Urinary bladder (tissue), 4 donors: ENCODE measurements around the gene NDRG3. TPM values are rescaled to one million over a fixed set of nuclear protein-coding genes. Genes with fewer than 3 reads are reported as not detected.

Experiments used
- DNase-seq: peaks from one replicate; pipeline ENCODE4 v3.0.0-alpha.2; 2015; ENCODE audit errors: extremely low spot score
- H3K27ac ChIP-seq: one replicate; pipeline ENCODE4 v1.5.1; 2013; ENCODE audit warnings: low read depth, mild to moderate bottlenecking, moderate library complexity
- H3K36me3 ChIP-seq: one replicate; pipeline ENCODE4 v1.6.1; 2013; ENCODE audit warnings: mild to moderate bottlenecking, moderate library complexity; ENCODE audit not compliant: insufficient read depth
- H3K4me1 ChIP-seq: one replicate; pipeline ENCODE4 v1.6.1; 2013; ENCODE audit warnings: mild to moderate bottlenecking, moderate library complexity; ENCODE audit not compliant: insufficient read depth
- H3K4me3 ChIP-seq: one replicate; pipeline ENCODE4 v1.5.1; 2013; ENCODE audit warnings: low read depth, low read length
- WGBS: extraction: QIAGEN DNeasy Blood & Tissue Kit; methylation state at CpG from one replicate; pipeline ENCODE4 v1.1.7; 2013; 5-methylcytosine and 5-hydroxymethylcytosine counted together
- polyA plus RNA-seq: library from polyadenylated mRNA; stranded (reverse); fragments of 200-250 nt; gene quantifications from one replicate; pipeline ENCODE4 v1.2.3, GENCODE V29; 2013
- total RNA-seq: library from RNA; depleted of rRNA; stranded (reverse); fragments of >200 nt; gene quantifications from one replicate; pipeline ENCODE4 v1.2.3, GENCODE V29; 2014
- donor health status: healthy with polysubstance abuse.
- donor health status: healthy.

Gene NDRG3
- total and polyA plus RNA-seq, 2 donors = 21.7 to 26.9 TPM

GRCh38 chr20:36670665-36671357, 75.1 kb downstream of the NDRG3 start:
- DNase-seq = no peak
- no peaks in the 10 kb centered on the region for H3K4me1 ChIP-seq
- no peaks in the 10 kb centered on the region for H3K36me3 ChIP-seq
- 96% methylated on average over 3 of the region's 3 CpGs for WGBS
- no peak overlapping the region for H3K27ac ChIP-seq
- H3K4me3 ChIP-seq = no peak overlapping the region

GRCh38 chr20:36666181-36666740, 79.6 kb downstream of the NDRG3 start:
- H3K4me3 ChIP-seq = no peak overlapping the region
- DNase-seq = no peak
- WGBS = 64% methylated on average over 4 of the region's 4 CpGs
- H3K27ac ChIP-seq = no peak overlapping the region
- H3K36me3 ChIP-seq = no peaks in the 10 kb centered on the region
- no peaks in the 10 kb centered on the region for H3K4me1 ChIP-seq

- DNase-seq = no peak
- Histone ChIP-seq H3K4me3 (no peak overlapping the region), H3K36me3 (no peaks in the 10 kb centered on the region), H3K4me1 (no peaks in the 10 kb centered on the region), H3K27ac (no peak overlapping the region)
- WGBS = 70% methylated on average over 2 of the region's 2 CpGs
Observed at GRCh38 chr20:36663031-36663430, 82.9 kb downstream of the NDRG3 start.

- no peak overlapping the region for H3K4me3 ChIP-seq
- H3K36me3 ChIP-seq = no peaks in the 10 kb centered on the region
- 83% methylated on average over 3 of the region's 3 CpGs for WGBS
- H3K4me1 ChIP-seq = no peaks in the 10 kb centered on the region
- DNase-seq = no peak
- H3K27ac ChIP-seq = no peak overlapping the region
Observed at GRCh38 chr20:36658300-36658699, 87.6 kb downstream of the NDRG3 start.

GRCh38 chr20:36656733-36657132, 89.2 kb downstream of the NDRG3 start:
- no peak overlapping the region for H3K4me3 ChIP-seq
- H3K4me1 ChIP-seq = no peaks in the 10 kb centered on the region
- no peaks in the 10 kb centered on the region for H3K36me3 ChIP-seq
- WGBS = 52% methylated on average over 4 of the region's 4 CpGs
- no peak for DNase-seq
- H3K27ac ChIP-seq = no peak overlapping the region

- Histone ChIP-seq H3K4me3 (no peak overlapping the region), H3K36me3 (no peaks in the 10 kb centered on the region), H3K27ac (no peak overlapping the region), H3K4me1 (no peaks in the 10 kb centered on the region)
- DNase-seq = no peak
- 98% methylated on average over 3 of the region's 3 CpGs for WGBS
Observed at GRCh38 chr20:36655004-36655403, 90.9 kb downstream of the NDRG3 start.

GRCh38 chr20:36654506-36654905, 91.4 kb downstream of the NDRG3 start:
- 98% methylated on average over 8 of the region's 8 CpGs for WGBS
- Histone ChIP-seq H3K4me3 (no peak overlapping the region), H3K4me1 (no peaks in the 10 kb centered on the region), H3K27ac (no peak overlapping the region), H3K36me3 (no peaks in the 10 kb centered on the region)
- no peak for DNase-seq

GRCh38 chr20:36653456-36653855, 92.4 kb downstream of the NDRG3 start:
- WGBS = 91% methylated on average over 9 of the region's 9 CpGs
- no peak overlapping the region for H3K27ac ChIP-seq
- no peaks in the 10 kb centered on the region for H3K36me3 ChIP-seq
- no peaks in the 10 kb centered on the region for H3K4me1 ChIP-seq
- H3K4me3 ChIP-seq = no peak overlapping the region
- DNase-seq = no peak

- no peaks in the 10 kb centered on the region for H3K4me1 ChIP-seq
- H3K27ac ChIP-seq = no peak overlapping the region
- 70% methylated on average over 8 of the region's 8 CpGs for WGBS
- no peaks in the 10 kb centered on the region for H3K36me3 ChIP-seq
- no peak overlapping the region for H3K4me3 ChIP-seq
- DNase-seq = no peak
Observed at GRCh38 chr20:36647196-36648121, 98.4 kb downstream of the NDRG3 start.

- H3K4me3 ChIP-seq = no peak overlapping the region
- DNase-seq = no peak
- H3K4me1 ChIP-seq = no peaks in the 10 kb centered on the region
- 90% methylated on average over 3 of the region's 3 CpGs for WGBS
- no peak overlapping the region for H3K27ac ChIP-seq
- no peaks in the 10 kb centered on the region for H3K36me3 ChIP-seq
Observed at GRCh38 chr20:36646678-36647077, 99.2 kb downstream of the NDRG3 start.

- Histone ChIP-seq H3K4me3 (peak within 1 kb of the TSS; percentile 27), H3K27ac (no peak within 1 kb of the TSS), H3K36me3 (no peaks in the 10 kb centered on the region), H3K4me1 (no peaks in the 10 kb centered on the region)
- 48% methylated on average over 9 of the region's 9 CpGs for WGBS
- no peak for DNase-seq
Observed at GRCh38 chr20:36645998-36646397, 99.9 kb downstream of the NDRG3 start, which contains the start of gene SLA2. TSS of gene SLA2 (minus strand) at chr20:36646196. CDS start at chr20:36641335, 4,861 bp downstream.

- Histone ChIP-seq H3K4me1 (no peaks in the 10 kb centered on the region), H3K4me3 (peak overlapping the region; percentile 27), H3K27ac (no peak overlapping the region), H3K36me3 (no peaks in the 10 kb centered on the region)
- no peak for DNase-seq
- 89% methylated on average over 7 of the region's 7 CpGs for whole genome bisulfite sequencing
Observed at GRCh38 chr20:36645353-36645752, 100.5 kb downstream of the NDRG3 start.

GRCh38 chr20:36644706-36645095, 101.2 kb downstream of the NDRG3 start:
- no peak overlapping the region for H3K4me3 ChIP-seq

More at GRCh38 chr20:36644706-36645095, 101.2 kb downstream of the NDRG3 start:
- no peaks in the 10 kb centered on the region for H3K36me3 ChIP-seq
- WGBS = 79% methylated on average over 7 of the region's 7 CpGs
- no peaks in the 10 kb centered on the region for H3K4me1 ChIP-seq
- DNase-seq = no peak
- H3K27ac ChIP-seq = no peak overlapping the region
